ENCODE data around the gene DUOX1. TPM values are rescaled to one million over a fixed set of nuclear protein-coding genes. Genes with fewer than 3 reads are reported as not detected.
"Not testable (repeated sequence)": the region's sequence is repeated elsewhere in the genome, so short reads cannot be mapped to it uniquely, and the experiment has no call there.

DUOX1 gene
- not detected in 2 replicates for total RNA-seq (2014; rRNA removed; shearing (Covaris generic))

DNA sequence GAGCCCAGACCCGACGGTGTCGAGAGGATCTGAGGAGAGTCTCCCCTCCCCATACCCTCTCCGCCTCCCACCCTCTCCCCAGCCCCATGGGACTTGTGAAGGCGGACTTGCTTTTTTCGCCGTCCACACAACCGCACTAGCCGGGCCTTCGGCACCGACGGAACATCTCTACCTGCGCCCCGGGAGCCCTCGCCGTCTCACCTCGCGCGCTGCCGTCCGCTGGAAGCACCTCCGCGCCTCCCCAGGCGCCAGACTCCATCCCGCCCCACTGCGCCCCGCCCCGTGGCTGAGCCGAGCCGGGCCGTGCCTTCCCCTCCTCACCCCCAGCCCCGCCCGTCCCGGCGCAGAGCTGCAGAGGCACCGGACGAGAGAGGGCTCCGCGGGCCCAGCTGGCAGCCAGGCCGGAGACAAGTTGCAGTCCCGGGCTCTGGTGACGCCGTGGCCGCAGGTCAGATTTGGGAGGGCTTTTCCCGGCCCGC lies at the start of gene DUOX1, which contains the start of gene DUOXA1:
DUOX1 (plus strand) TSS at position 344 of the 479 bp plus-strand sequence. CDS start 1,973 bp downstream, outside the sequence.
DUOXA1 (minus strand) TSS at position 229 of the 479 bp plus-strand sequence. CDS start 6,865 bp downstream, outside the sequence.
- no peak for DNase-seq
- no peak within 1 kb of the TSS for H3K27ac ChIP-seq
- H3K9me3 ChIP-seq (replicated peaks) = no peaks in the 10 kb centered on the region
- H3K27me3 ChIP-seq = peaks cover 22% of the 10 kb centered on the region; the same call in 1 of the 2 replicates
- H3K4me3 ChIP-seq = no peak within 1 kb of the TSS
- H3K4me1 ChIP-seq = no peaks in the 10 kb centered on the region
- no peaks in the 10 kb centered on the region for H3K36me3 ChIP-seq

DNA sequence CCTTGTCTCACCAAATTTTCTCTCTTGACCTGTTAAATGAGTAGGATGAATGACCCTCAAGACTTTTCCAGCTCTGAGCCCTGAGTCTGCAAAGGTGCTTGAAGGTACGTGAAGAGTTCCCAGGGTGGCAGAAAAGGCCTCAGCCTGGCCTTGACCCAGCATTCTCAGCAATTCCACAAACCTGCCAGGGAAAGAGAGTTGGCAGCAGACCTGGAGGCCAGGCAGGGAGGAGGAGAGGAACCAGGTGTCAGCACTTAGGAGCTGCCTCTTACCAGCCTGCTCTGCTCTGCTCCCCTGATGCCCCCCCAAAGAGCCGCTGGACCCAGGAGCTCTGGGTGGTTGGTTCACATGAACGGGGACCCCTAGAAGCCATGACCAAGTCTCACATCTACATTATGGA lies 49.2 kb upstream of the DUOX1 start:
- not testable (repeated sequence) for H3K4me1 ChIP-seq; H3K27ac ChIP-seq; H3K9me3 ChIP-seq (replicated peaks); H3K4me3 ChIP-seq; DNase-seq; H3K27me3 ChIP-seq; H3K36me3 ChIP-seq

DNA sequence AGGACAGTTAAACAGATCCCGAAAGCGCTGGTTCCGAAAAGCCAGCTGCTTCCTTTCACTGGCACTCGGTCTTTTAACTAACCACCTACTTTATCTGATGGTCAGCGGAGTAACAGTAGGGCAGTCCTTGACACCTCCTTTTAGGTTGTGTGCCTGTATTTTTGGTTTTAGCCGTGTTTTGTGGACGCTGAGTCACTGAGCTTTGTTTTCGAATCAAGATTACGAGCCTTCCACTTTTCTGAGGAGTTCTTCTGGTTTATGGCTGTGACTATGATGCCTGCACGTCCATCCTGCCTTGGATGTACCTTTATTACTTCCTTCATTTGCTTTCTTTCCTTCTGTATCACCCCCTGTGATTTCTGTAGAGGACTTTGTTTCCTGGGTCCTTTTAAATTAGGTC lies 47.4 kb upstream of the DUOX1 start:
- not testable (repeated sequence) for H3K4me3 ChIP-seq; H3K4me1 ChIP-seq; H3K9me3 ChIP-seq (replicated peaks); H3K27ac ChIP-seq; DNase-seq; H3K27me3 ChIP-seq; H3K36me3 ChIP-seq

DNA sequence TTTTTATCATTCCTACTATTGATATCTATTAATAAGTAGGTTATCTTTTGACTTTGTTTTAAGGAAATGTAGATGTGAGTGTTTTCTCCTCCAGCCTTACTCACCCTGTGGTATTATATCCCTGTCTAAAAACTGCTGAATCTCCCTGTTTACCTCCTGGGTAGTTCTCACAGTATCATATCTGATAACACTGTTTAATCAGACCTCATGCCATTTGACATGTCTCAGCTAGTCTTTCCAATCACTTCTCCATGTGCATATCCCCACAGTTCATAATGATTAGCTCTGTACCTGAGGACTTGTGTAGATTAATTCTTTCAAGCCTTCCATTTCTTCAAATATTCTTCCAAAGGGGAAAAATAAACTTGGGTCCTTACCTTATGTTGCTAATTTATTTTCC lies 46.6 kb upstream of the DUOX1 start:
- Histone ChIP-seq H3K4me3 (no peak overlapping the region), H3K36me3 (no peaks in the 10 kb centered on the region), H3K9me3 (replicated peaks) (no peaks in the 10 kb centered on the region), H3K27me3 (no peaks in the 10 kb centered on the region), H3K4me1 (no peaks in the 10 kb centered on the region), H3K27ac (no peak overlapping the region)
- DNase-seq = no peak

DNA sequence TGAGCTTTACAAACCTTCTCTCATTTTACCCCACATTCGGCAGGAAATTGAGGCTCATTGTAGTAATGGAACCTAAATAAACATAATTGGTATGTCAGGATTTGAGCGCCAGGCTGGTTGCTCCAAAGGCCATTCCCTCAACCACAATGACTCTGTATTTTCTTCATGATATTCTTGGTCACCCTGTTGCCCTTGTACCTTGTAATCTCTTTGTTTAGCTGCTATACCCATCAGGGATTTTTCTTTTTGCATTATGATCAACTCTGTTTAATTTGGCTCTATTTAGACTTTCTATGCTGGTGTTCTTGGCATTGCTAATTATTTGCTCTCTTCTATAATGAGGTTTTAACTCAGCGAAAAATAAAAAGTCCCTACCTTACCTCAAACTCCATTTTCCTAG lies 45.6 kb upstream of the DUOX1 start:
- DNase-seq = no peak
- Histone ChIP-seq H3K36me3 (no peaks in the 10 kb centered on the region), H3K9me3 (replicated peaks) (no peaks in the 10 kb centered on the region), H3K27me3 (no peaks in the 10 kb centered on the region), H3K4me3 (no peak overlapping the region), H3K4me1 (no peaks in the 10 kb centered on the region; the same call in 1 of the 2 replicates), H3K27ac (no peak overlapping the region)

DNA sequence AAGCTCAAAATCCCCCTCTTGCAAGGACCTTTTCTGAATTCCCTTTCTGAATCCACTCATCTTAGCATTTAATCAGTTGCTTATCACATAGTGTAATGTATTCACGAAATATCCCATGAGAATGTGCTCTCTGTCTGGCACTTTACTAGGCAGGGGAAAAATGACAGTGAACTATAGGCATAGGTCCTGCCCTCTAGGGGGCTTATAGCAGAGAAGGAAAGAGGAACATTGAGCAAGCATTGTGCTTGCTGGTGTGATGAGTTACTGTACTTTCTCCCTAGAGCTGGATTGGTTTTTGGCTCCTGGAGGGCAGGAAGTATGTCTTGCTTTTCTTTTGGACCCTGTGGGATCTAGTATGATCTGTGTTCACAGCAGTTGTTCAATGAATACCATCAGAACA lies 42.3 kb upstream of the DUOX1 start:
- DNase-seq = no peak
- H3K27me3 ChIP-seq = peaks cover 13% of the 10 kb centered on the region
- H3K9me3 ChIP-seq (replicated peaks) = no peaks in the 10 kb centered on the region
- H3K4me1 ChIP-seq = no peaks in the 10 kb centered on the region; the same call in 1 of the 2 replicates
- H3K4me3 ChIP-seq = no peak overlapping the region
- H3K27ac ChIP-seq = no peak overlapping the region
- H3K36me3 ChIP-seq = no peaks in the 10 kb centered on the region

DNA sequence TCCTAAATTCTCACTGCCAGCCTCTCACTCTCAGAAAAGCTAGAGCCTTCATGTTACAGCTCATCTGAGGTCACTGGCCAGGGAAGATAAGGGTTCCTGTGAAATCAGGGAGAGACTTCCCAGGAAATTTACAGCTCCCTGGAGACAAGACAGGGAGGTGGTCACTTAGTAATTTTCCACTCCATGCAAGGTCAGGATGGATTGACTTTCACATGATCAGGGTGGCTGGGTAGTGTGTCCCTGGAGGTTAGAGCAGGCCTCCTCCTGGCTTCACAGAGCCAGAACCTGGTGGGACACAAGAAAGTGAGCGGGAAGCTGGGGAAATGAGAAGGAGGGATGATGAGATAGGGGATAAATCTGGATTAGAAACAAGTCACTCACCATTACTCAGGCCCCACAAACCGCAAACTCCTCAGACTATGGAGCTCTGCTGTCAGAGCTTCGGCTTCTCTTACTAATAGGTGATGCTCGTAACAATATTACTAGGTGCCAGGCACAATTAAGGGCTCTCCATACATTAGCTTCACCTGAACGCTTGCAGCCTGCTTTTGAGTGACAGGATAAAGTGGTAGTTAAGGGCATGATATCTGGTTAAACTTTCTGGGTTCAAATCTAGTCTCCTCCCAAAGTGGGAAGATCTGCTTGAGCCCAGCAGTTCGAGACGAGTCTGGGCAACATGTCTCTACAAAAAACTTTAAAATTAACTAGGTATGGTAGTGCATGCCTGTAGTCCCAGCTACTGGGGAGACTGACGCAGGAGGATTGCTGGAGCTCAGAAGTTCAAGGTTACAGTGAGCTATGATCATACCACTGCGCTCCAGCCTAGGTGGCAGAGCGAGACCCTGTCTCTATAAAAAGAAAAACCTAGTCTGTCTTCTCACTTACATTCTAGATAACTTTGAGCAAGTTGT lies 40.7 kb upstream of the DUOX1 start:
- no peaks in the 10 kb centered on the region for H3K36me3 ChIP-seq
- H3K27ac ChIP-seq = no peak overlapping the region
- H3K4me1 ChIP-seq = no peaks in the 10 kb centered on the region; the same call in 1 of the 2 replicates
- peaks cover 13% of the 10 kb centered on the region for H3K27me3 ChIP-seq
- DNase-seq = no peak
- H3K9me3 ChIP-seq (replicated peaks) = no peaks in the 10 kb centered on the region
- no peak overlapping the region for H3K4me3 ChIP-seq

DNA sequence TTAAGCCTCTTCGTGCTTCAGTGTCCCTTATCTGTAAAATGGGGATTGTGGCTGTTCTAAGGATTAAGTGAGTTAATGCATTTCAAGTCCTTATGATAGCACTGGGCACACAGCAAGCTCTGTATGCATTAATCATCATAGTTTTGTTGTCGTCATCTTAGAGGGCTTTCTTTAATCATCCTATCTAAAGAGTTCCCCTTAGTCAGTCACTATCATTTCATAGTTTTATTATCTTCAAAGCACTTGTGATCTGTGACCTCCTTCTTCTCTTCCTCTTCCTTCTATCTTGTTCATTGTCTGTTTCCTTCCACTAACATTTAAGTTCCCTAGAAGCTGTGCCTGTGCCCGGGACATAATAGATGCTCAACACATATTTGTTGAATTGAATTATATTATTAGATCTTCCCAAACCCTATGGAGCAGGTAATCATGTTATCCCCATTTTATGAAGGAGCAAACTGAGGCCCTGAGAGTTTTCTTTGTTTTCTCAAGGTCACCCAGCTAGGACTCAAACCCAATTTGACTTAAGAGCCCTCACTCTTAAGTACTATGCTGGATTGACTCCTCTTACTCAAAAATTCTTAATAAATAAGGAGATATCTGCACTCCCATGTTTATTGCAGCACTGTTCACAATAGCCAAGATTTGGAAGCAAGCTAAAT lies 40.0 kb upstream of the DUOX1 start:
- Histone ChIP-seq H3K36me3 (no peaks in the 10 kb centered on the region), H3K27ac (no peak overlapping the region), H3K4me1 (no peaks in the 10 kb centered on the region; the same call in 1 of the 2 replicates), H3K4me3 (no peak overlapping the region), H3K27me3 (peaks cover 13% of the 10 kb centered on the region), H3K9me3 (replicated peaks) (no peaks in the 10 kb centered on the region)
- DNase-seq = no peak

DNA sequence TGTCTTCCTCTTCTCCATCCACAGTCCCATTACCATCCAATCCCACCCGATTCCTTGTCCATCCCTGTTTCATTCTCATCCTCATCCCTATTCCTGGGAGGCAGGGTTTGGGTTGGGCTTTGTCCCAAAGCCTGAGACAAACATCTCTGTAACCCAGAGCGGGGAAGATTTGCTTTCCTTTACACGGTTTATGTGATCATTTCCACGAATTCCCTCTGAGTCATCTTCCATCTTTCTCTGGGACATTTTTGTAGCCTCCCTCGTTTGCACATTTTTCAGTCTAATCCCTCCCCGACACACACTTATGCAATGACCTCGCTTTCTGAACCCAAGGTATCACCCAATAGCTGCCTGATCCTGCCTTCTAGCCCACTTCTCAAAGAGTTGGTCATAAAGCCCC lies 38.6 kb upstream of the DUOX1 start:
- Histone ChIP-seq H3K27ac (no peak overlapping the region), H3K4me3 (no peak overlapping the region), H3K27me3 (peaks cover 13% of the 10 kb centered on the region), H3K9me3 (replicated peaks) (no peaks in the 10 kb centered on the region), H3K36me3 (no peaks in the 10 kb centered on the region), H3K4me1 (no peaks in the 10 kb centered on the region; the same call in 1 of the 2 replicates)
- no peak for DNase-seq

DNA sequence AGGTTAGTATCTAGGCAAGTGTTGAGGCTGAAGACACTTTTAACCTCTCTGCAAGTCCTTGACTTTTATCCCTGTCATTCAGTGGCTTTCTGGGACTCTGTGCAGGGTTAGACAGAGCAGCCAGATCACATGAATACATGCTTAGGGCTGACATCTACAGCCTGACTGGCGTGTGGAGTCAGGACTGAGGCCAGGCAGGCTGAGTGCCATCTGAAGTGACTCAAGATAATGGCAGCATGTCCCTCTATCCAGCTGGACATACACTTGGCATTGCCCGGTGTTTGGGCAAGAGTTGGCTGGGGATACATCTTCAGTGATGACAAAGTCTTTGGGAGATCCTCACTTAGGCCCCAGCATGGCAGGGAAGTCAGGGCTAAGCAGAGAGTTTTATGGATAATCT lies 38.2 kb upstream of the DUOX1 start:
- DNase-seq = no peak
- H3K27ac ChIP-seq = no peak overlapping the region
- H3K27me3 ChIP-seq = peaks cover 15% of the 10 kb centered on the region
- no peaks in the 10 kb centered on the region for H3K9me3 ChIP-seq (replicated peaks)
- H3K4me1 ChIP-seq = no peaks in the 10 kb centered on the region; the same call in 1 of the 2 replicates
- H3K4me3 ChIP-seq = no peak overlapping the region
- H3K36me3 ChIP-seq = no peaks in the 10 kb centered on the region

DNA sequence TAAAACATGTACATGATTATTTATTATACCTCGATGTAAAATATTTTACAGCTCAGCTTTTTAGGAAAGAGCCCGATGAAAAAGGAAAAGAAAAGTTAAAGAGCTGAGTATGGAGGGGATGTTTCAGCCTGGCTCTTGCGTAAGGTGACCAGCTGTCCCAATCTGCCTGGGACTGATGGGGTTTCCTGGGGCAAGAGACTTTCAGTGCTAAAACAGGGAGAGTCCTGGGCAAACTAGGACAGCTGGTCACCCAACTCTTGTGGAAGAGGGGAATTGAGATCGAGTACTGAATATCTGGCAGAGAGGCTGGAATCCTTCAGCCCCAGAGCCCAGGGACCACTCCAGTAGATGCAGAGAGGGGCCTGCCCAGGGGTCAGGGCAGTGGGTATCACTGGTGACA lies 36.8 kb upstream of the DUOX1 start:
- Histone ChIP-seq H3K4me1 (no peaks in the 10 kb centered on the region; the same call in 1 of the 2 replicates), H3K27ac (no peak overlapping the region), H3K36me3 (no peaks in the 10 kb centered on the region), H3K4me3 (no peak overlapping the region), H3K9me3 (replicated peaks) (no peaks in the 10 kb centered on the region), H3K27me3 (peaks cover 21% of the 10 kb centered on the region)
- no peak for DNase-seq

DNA sequence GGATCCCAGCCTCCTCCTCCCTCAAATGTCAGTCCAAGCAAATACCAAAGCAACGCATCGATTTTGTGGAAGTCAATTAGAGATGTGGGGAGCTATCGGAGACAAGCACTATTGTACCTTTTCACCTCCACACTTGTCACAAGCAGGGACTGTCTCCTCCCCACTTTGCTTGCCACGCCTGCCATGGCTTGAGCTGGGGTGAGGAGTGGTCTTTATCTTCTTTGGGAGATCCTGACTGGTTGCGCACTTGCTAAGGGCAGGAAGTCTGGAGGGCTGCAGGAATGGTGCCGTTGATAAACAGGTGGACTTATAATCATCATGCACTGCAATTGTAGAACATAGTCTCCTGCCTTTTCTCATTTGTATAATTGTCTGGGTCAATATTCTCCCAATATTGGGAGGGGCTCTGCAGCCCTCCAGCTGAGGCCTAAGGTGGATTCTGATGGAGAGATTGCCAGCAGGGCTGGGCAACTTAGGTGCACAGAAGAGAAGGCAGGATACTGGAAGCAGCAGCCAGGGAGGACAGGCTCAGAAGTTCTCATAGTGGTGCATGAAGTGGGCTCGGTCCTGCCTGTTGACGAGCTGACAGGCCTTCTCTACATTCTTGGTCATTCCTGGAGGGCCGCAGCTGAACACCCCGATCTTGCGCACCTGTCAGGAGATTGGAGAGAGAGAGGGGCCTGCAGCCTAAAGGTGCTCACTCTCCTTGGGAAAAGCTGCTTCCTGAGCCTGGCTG lies 36.0 kb upstream of the DUOX1 start:
- no peaks in the 10 kb centered on the region for H3K36me3 ChIP-seq
- H3K4me1 ChIP-seq = no peaks in the 10 kb centered on the region; the same call in 1 of the 2 replicates
- no peak overlapping the region for H3K27ac ChIP-seq
- no peaks in the 10 kb centered on the region for H3K9me3 ChIP-seq (replicated peaks)
- no peak for DNase-seq
- no peak overlapping the region for H3K4me3 ChIP-seq
- peaks cover 21% of the 10 kb centered on the region for H3K27me3 ChIP-seq

DNA sequence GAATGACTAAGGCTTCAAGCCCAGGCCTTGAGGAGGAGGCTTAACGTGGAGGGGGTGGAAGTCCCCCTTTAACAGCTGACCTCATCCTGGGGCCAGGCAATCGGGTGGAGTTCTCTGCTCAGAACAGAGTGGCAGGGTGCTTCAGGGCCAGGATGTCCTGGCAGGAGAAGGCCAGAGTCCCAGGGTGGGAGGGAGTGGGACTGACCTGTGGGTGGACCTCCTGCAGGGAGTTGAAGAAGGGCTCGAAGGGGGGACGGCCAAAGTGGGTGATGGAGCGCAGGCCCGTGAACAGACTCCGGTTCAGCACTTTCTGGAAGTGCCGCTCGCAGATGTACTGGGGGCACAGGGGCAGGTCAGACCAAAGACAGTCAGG lies 35.5 kb upstream of the DUOX1 start:
- H3K36me3 ChIP-seq = no peaks in the 10 kb centered on the region
- H3K4me3 ChIP-seq = no peak overlapping the region
- H3K9me3 ChIP-seq (replicated peaks) = no peaks in the 10 kb centered on the region
- no peaks in the 10 kb centered on the region for H3K4me1 ChIP-seq
- DNase-seq = no peak
- H3K27ac ChIP-seq = no peak overlapping the region
- H3K27me3 ChIP-seq = peaks cover 21% of the 10 kb centered on the region

DNA sequence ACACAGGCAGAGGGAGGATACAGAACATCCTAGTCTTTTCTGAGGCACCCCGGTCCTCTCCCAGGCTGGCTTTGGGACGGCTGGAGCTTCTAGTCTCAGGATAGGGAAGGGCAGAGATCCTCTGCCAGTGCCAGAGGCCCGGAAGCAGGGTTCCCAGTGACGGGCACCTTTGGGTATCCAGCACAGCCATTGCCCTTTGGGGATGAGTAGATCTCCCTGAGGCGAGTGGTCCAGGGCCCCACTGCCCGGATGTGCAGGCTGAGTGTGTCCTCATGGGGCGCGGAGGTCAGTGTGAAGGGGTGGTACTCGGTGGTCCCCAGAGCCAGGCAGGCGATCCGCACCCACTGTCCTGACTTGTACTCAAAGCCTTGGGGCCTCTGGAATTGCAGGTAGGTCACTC lies 34.1 kb upstream of the DUOX1 start:
- Histone ChIP-seq H3K4me3 (no peak overlapping the region), H3K36me3 (no peaks in the 10 kb centered on the region), H3K4me1 (no peaks in the 10 kb centered on the region), H3K27ac (no peak overlapping the region), H3K27me3 (peaks cover 21% of the 10 kb centered on the region), H3K9me3 (replicated peaks) (no peaks in the 10 kb centered on the region)
- no peak for DNase-seq

Measured in SJCRH30 (cell line).